GM23338 (cell line): Measurements from ENCODE around the gene TMEM150C. TPM values are rescaled to one million over a fixed set of nuclear protein-coding genes. Genes with fewer than 3 reads are reported as not detected.

ENCODE experiments used
- ATAC-seq: fragments of 200-7000 bp; cut with Tn5 transposase; 3 replicates; pipeline ENCODE4 v1.9.1; 2020
- DNase-seq: peaks from one replicate; pipeline ENCODE4 v3.0.0-alpha.2; 2015; ENCODE audit warnings: low spot score
- H2AFZ ChIP-seq: fragments of 200-600 bp; sonication (generic); 2 replicates; pipeline ENCODE4 v1.8.0; 2016; ENCODE audit warnings: antibody characterized with exemption, mild to moderate bottlenecking, moderate library complexity
- H3F3A ChIP-seq: fragments of 200-600 bp; sonication (generic); replicated peaks from 2 replicates; pipeline ENCODE4 v1.8.0; 2017; ENCODE audit warnings: antibody characterized with exemption, mixed run types, low read depth
- H3K27ac ChIP-seq: fragments of 200-600 bp; sonication (generic); 2 replicates; pipeline ENCODE4 v1.6.1; 2016; ENCODE audit warnings: low read depth
- H3K27me3 ChIP-seq: fragments of 200-600 bp; sonication (generic); 2 replicates; pipeline ENCODE4 v1.8.0; 2016; ENCODE audit warnings: mild to moderate bottlenecking, mixed run types, moderate library complexity; ENCODE audit not compliant: insufficient read depth
- H3K36me3 ChIP-seq: fragments of 200-600 bp; sonication (generic); 2 replicates; pipeline ENCODE4 v1.8.0; 2016; ENCODE audit warnings: mild to moderate bottlenecking; ENCODE audit not compliant: insufficient read depth
- H3K4me1 ChIP-seq: fragments of 200-600 bp; sonication (generic); 2 replicates; pipeline ENCODE4 v1.8.0; 2016; ENCODE audit warnings: mild to moderate bottlenecking, moderate library complexity; ENCODE audit not compliant: insufficient read depth
- H3K4me2 ChIP-seq: fragments of 200-600 bp; sonication (generic); 2 replicates; pipeline ENCODE4 v1.7.1; 2017; ENCODE audit warnings: mixed run types
- H3K4me3 ChIP-seq: fragments of 200-600 bp; sonication (generic); 2 replicates; pipeline ENCODE4 v1.6.1; 2016; ENCODE audit warnings: mixed run types
- H3K79me2 ChIP-seq: fragments of 200-600 bp; sonication (generic); replicated peaks from 2 replicates; pipeline ENCODE4 v1.8.0; 2017; ENCODE audit warnings: mild to moderate bottlenecking; ENCODE audit not compliant: insufficient read depth
- H3K9me2 ChIP-seq: fragments of 200-600 bp; sonication (generic); 2 replicates; pipeline ENCODE4 v1.8.0; 2017; ENCODE audit not compliant: insufficient read depth
- H4K20me1 ChIP-seq: fragments of 200-600 bp; sonication (generic); replicated peaks from 2 replicates; pipeline ENCODE4 v1.8.0; 2017; ENCODE audit warnings: mild to moderate bottlenecking; ENCODE audit not compliant: insufficient read depth
- H3K27ac Mint-ChIP-seq: 2 replicates; pipeline ENCODE4 v1.8.0; 2020; ENCODE audit warnings: inconsistent platforms, mild to moderate bottlenecking, moderate library complexity, mixed read lengths
- H3K27me3 Mint-ChIP-seq: 3 replicates; pipeline ENCODE4 v1.8.0; 2022; ENCODE audit warnings: low read depth, mild to moderate bottlenecking, moderate library complexity, mixed read lengths, inconsistent platforms; ENCODE audit not compliant: insufficient read depth, poor library complexity
- H3K36me3 Mint-ChIP-seq: 3 replicates; pipeline ENCODE4 v1.8.0; 2021; ENCODE audit warnings: low read depth, mild to moderate bottlenecking, inconsistent platforms, moderate library complexity, mixed read lengths
- H3K4me1 Mint-ChIP-seq: 3 replicates; pipeline ENCODE4 v1.8.0; 2020; ENCODE audit warnings: mild to moderate bottlenecking, inconsistent platforms, mixed read lengths
- H3K4me3 Mint-ChIP-seq: 3 replicates; pipeline ENCODE4 v1.8.0; 2021; ENCODE audit warnings: moderate library complexity, mild to moderate bottlenecking, inconsistent platforms, mixed read lengths
- H3K9me3 Mint-ChIP-seq: 3 replicates; pipeline ENCODE4 v1.8.0; 2020; ENCODE audit warnings: moderate library complexity, mild to moderate bottlenecking, inconsistent platforms, mixed read lengths
- CREB1 ChIP-seq: fragments of 250-450 bp; sonication (Bioruptor Pico); IDR thresholded peaks from 2 replicates; pipeline ENCODE4 v1.5.0; 2020; ENCODE audit warnings: low read depth, mild to moderate bottlenecking, moderate library complexity
- EZH2 ChIP-seq: fragments of 200-600 bp; sonication (generic); IDR thresholded peaks from one replicate; pipeline ENCODE4 v1.8.0; 2017; ENCODE audit warnings: antibody characterized with exemption, mild to moderate bottlenecking, low read depth; ENCODE audit not compliant: unreplicated experiment
- EZH2phosphoT487 ChIP-seq: fragments of 200-600 bp; sonication (generic); IDR thresholded peaks from one replicate; pipeline ENCODE4 v1.8.1; 2018; ENCODE audit warnings: antibody characterized with exemption; ENCODE audit not compliant: unreplicated experiment
- NANOG ChIP-seq: IDR thresholded peaks from 2 replicates; pipeline ENCODE4 v1.6.1; 2016; ENCODE audit warnings: antibody characterized with exemption, borderline replicate concordance
- POLR2AphosphoS5 ChIP-seq: IDR thresholded peaks from 2 replicates; pipeline ENCODE4 v1.6.1; 2016; ENCODE audit warnings: antibody characterized with exemption, low read depth
- STAT1 ChIP-seq: IDR thresholded peaks from one replicate; pipeline ENCODE4 v1.6.1; 2016; ENCODE audit warnings: antibody characterized with exemption; ENCODE audit not compliant: unreplicated experiment
- ZNF114 ChIP-seq: fragments of 250-450 bp; sonication (Bioruptor Pico); IDR thresholded peaks from 2 replicates; pipeline ENCODE4 v1.5.0; 2020; ENCODE audit warnings: mild to moderate bottlenecking, moderate library complexity
- ZNF331 ChIP-seq: fragments of 250-450 bp; sonication (Bioruptor Pico); IDR thresholded peaks from 2 replicates; pipeline ENCODE4 v1.5.0; 2020; ENCODE audit warnings: low read depth, mild to moderate bottlenecking, moderate library complexity
- polyA plus RNA-seq: library from polyadenylated mRNA; unstranded; fragments of >200 nt; fragmentation: Nextera tagmentation; extraction: Ambion mirVana; gene quantifications from 2 replicates; pipeline ENCODE4 v1.2.1, GENCODE V29; 2016
- total RNA-seq: library from RNA; depleted of rRNA; stranded (reverse); fragments of >200 nt; shearing (Covaris generic); gene quantifications from 2 replicates; pipeline ENCODE4 v1.2.3, GENCODE V29; 2014
- TF ChIP-seq, protein P1 (sequence below): IDR thresholded peaks from one replicate; pipeline ENCODE4 v1.6.1; 2018; ENCODE audit warnings: antibody characterized with exemption; ENCODE audit not compliant: unreplicated experiment
- TF ChIP-seq, protein P2 (sequence below): fragments of 250-450 bp; sonication (Bioruptor Pico); IDR thresholded peaks from 2 replicates; pipeline ENCODE4 v1.5.0; 2020; ENCODE audit warnings: mild to moderate bottlenecking, moderate library complexity
- TF ChIP-seq, protein P3 (sequence below): IDR thresholded peaks from 2 replicates; pipeline ENCODE4 v1.6.1; 2016; ENCODE audit warnings: antibody characterized with exemption
- TF ChIP-seq, protein P4 (sequence below), 2 experiments: fragments of 200-600 bp in 1 of 2; sonication (generic) in 1 of 2; conservative IDR thresholded peaks; 2 replicates each; pipeline versions ENCODE4 v1.5.1 to v1.6.1; 2016 to 2017; ENCODE audit warnings: antibody characterized with exemption in 2 of 2, low read depth in 2 of 2, mild to moderate bottlenecking in 2 of 2, moderate library complexity in 1 of 2

TMEM150C gene
- total and polyA plus RNA-seq, 2 experiments from 2014 or later = 1.7 to 4.0 TPM

DNA sequence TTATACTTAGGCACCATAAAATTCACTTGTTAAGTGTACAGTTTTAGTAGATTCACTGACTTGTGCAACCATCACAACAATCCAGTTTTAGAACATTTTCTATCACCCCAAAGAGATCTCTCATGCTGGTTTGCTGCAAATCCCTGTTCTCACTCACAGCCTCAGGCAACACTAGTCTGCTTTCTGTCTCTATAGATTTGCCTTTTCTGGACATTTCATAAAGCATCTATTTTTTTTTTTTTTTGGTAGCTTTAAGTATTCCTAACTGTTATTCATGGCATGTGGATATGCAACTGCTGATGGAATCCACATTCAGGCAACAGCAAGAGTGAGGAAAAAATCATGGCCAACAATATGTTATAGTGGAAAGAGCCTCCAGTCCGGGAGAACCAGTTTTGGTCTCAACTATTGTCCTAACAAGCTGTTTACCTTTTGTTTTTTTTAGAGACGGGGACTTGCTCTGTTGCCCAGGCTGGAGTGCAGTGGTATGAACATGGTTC, 27.0 kb upstream of the TMEM150C start (continued):
- TF ChIP-seq, protein P1, sequence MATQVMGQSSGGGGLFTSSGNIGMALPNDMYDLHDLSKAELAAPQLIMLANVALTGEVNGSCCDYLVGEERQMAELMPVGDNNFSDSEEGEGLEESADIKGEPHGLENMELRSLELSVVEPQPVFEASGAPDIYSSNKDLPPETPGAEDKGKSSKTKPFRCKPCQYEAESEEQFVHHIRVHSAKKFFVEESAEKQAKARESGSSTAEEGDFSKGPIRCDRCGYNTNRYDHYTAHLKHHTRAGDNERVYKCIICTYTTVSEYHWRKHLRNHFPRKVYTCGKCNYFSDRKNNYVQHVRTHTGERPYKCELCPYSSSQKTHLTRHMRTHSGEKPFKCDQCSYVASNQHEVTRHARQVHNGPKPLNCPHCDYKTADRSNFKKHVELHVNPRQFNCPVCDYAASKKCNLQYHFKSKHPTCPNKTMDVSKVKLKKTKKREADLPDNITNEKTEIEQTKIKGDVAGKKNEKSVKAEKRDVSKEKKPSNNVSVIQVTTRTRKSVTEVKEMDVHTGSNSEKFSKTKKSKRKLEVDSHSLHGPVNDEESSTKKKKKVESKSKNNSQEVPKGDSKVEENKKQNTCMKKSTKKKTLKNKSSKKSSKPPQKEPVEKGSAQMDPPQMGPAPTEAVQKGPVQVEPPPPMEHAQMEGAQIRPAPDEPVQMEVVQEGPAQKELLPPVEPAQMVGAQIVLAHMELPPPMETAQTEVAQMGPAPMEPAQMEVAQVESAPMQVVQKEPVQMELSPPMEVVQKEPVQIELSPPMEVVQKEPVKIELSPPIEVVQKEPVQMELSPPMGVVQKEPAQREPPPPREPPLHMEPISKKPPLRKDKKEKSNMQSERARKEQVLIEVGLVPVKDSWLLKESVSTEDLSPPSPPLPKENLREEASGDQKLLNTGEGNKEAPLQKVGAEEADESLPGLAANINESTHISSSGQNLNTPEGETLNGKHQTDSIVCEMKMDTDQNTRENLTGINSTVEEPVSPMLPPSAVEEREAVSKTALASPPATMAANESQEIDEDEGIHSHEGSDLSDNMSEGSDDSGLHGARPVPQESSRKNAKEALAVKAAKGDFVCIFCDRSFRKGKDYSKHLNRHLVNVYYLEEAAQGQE = no peak

DNA sequence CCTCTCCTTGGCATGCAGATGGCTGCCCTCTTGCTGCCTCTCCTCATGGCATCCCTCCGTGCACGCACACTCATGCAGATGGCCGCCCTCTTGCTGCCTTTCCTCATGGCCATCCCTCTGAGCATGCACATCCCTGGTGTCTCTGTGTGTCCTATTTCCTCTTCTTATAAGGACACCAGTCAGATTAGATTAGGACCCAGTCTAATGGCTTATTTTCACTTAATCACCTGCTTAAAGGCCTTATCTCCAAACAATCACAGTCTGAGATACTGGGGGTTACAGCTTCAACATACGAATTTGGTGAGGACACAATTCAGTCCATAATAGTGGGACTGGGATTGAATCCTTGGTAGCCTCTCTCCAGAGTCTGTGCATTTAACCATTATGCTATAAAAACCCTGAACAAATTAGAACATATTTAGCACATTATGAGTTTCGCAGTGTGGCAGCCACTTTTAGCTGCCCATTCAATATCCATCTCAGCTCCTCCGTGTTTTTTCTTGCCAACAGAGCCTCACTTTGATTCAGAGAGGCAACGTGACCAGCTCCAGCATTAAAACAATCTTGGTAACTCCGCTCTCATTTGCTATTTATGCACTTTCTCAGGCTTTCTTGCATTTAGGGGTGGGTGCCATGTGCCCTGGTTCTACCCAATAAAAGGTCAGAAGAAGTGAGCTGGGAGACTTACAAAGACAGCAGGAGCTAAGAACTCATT, 26.2 kb upstream of the TMEM150C start:
- Histone ChIP-seq H3K27ac (no peak overlapping the region), H3K36me3 (no peaks in the 10 kb centered on the region), H3K4me2 (no peak overlapping the region), H2AFZ (no peak overlapping the region), H3K9me2 (peaks cover 12% of the 10 kb centered on the region; the same call in 1 of the 2 replicates), H4K20me1 (no peaks in the 10 kb centered on the region), H3K4me3 (no peak overlapping the region), H3K79me2 (no peaks in the 10 kb centered on the region), H3K4me1 (peaks cover 62% of the 10 kb centered on the region), H3K27me3 (no peaks in the 10 kb centered on the region), H3F3A (0 out of 2 replicates have a peak, but pooled peaks cover 8% of the 10 kb centered on the region)
- Mint-ChIP-seq H3K36me3 (no peaks in the 10 kb centered on the region), H3K27ac (no peak overlapping the region), H3K4me3 (no peak overlapping the region), H3K4me1 (peaks cover 76% of the 10 kb centered on the region), H3K27me3 (peaks cover 9% of the 10 kb centered on the region), H3K9me3 (no peaks in the 10 kb centered on the region)
- ATAC-seq (no peak), DNase-seq (no peak)
- no peak for TF ChIP-seq EZH2phosphoT487
- TF ChIP-seq EZH2 = no peak
- TF ChIP-seq CREB1 (CRISPR knock-in tag) = no peak
- TF ChIP-seq STAT1 = no peak
- TF ChIP-seq, protein P2, sequence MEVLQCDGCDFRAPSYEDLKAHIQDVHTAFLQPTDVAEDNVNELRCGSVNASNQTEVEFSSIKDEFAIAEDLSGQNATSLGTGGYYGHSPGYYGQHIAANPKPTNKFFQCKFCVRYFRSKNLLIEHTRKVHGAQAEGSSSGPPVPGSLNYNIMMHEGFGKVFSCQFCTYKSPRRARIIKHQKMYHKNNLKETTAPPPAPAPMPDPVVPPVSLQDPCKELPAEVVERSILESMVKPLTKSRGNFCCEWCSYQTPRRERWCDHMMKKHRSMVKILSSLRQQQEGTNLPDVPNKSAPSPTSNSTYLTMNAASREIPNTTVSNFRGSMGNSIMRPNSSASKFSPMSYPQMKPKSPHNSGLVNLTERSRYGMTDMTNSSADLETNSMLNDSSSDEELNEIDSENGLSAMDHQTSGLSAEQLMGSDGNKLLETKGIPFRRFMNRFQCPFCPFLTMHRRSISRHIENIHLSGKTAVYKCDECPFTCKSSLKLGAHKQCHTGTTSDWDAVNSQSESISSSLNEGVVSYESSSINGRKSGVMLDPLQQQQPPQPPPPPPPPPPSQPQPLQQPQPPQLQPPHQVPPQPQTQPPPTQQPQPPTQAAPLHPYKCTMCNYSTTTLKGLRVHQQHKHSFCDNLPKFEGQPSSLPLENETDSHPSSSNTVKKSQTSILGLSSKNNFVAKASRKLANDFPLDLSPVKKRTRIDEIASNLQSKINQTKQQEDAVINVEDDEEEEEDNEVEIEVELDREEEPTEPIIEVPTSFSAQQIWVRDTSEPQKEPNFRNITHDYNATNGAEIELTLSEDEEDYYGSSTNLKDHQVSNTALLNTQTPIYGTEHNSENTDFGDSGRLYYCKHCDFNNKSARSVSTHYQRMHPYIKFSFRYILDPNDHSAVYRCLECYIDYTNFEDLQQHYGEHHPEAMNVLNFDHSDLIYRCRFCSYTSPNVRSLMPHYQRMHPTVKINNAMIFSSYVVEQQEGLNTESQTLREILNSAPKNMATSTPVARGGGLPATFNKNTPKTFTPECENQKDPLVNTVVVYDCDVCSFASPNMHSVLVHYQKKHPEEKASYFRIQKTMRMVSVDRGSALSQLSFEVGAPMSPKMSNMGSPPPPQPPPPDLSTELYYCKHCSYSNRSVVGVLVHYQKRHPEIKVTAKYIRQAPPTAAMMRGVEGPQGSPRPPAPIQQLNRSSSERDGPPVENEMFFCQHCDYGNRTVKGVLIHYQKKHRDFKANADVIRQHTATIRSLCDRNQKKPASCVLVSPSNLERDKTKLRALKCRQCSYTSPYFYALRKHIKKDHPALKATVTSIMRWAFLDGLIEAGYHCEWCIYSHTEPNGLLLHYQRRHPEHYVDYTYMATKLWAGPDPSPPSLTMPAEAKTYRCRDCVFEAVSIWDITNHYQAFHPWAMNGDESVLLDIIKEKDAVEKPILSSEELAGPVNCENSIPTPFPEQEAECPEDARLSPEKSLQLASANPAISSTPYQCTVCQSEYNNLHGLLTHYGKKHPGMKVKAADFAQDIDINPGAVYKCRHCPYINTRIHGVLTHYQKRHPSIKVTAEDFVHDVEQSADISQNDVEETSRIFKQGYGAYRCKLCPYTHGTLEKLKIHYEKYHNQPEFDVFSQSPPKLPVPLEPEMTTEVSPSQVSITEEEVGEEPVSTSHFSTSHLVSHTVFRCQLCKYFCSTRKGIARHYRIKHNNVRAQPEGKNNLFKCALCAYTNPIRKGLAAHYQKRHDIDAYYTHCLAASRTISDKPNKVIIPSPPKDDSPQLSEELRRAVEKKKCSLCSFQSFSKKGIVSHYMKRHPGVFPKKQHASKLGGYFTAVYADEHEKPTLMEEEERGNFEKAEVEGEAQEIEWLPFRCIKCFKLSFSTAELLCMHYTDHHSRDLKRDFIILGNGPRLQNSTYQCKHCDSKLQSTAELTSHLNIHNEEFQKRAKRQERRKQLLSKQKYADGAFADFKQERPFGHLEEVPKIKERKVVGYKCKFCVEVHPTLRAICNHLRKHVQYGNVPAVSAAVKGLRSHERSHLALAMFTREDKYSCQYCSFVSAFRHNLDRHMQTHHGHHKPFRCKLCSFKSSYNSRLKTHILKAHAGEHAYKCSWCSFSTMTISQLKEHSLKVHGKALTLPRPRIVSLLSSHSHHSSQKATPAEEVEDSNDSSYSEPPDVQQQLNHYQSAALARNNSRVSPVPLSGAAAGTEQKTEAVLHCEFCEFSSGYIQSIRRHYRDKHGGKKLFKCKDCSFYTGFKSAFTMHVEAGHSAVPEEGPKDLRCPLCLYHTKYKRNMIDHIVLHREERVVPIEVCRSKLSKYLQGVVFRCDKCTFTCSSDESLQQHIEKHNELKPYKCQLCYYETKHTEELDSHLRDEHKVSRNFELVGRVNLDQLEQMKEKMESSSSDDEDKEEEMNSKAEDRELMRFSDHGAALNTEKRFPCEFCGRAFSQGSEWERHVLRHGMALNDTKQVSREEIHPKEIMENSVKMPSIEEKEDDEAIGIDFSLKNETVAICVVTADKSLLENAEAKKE (CRISPR knock-in tag) = no peak
- TF ChIP-seq, protein P3, sequence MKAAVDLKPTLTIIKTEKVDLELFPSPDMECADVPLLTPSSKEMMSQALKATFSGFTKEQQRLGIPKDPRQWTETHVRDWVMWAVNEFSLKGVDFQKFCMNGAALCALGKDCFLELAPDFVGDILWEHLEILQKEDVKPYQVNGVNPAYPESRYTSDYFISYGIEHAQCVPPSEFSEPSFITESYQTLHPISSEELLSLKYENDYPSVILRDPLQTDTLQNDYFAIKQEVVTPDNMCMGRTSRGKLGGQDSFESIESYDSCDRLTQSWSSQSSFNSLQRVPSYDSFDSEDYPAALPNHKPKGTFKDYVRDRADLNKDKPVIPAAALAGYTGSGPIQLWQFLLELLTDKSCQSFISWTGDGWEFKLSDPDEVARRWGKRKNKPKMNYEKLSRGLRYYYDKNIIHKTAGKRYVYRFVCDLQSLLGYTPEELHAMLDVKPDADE = no peak
- TF ChIP-seq ZNF331 (CRISPR knock-in tag) = no peak
- TF ChIP-seq POLR2AphosphoS5 = no peak
- TF ChIP-seq ZNF114 (CRISPR knock-in tag) = no peak
- no peak for TF ChIP-seq NANOG
- TF ChIP-seq, protein P4, sequence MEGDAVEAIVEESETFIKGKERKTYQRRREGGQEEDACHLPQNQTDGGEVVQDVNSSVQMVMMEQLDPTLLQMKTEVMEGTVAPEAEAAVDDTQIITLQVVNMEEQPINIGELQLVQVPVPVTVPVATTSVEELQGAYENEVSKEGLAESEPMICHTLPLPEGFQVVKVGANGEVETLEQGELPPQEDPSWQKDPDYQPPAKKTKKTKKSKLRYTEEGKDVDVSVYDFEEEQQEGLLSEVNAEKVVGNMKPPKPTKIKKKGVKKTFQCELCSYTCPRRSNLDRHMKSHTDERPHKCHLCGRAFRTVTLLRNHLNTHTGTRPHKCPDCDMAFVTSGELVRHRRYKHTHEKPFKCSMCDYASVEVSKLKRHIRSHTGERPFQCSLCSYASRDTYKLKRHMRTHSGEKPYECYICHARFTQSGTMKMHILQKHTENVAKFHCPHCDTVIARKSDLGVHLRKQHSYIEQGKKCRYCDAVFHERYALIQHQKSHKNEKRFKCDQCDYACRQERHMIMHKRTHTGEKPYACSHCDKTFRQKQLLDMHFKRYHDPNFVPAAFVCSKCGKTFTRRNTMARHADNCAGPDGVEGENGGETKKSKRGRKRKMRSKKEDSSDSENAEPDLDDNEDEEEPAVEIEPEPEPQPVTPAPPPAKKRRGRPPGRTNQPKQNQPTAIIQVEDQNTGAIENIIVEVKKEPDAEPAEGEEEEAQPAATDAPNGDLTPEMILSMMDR (conservative IDR thresholded peaks at IDR 0.05; ENCODE audit: low read depth in 2 of 2) = no peak
